GM19455 (cell line): ENCODE results near the gene MAP3K2.

Experiments
- ATAC-seq: cut with Tn5 transposase; IDR thresholded peaks from one replicate; pipeline ENCODE4 v1.9.1; 2021; ENCODE audit not compliant: unreplicated experiment

MAP3K2 gene

DNA sequence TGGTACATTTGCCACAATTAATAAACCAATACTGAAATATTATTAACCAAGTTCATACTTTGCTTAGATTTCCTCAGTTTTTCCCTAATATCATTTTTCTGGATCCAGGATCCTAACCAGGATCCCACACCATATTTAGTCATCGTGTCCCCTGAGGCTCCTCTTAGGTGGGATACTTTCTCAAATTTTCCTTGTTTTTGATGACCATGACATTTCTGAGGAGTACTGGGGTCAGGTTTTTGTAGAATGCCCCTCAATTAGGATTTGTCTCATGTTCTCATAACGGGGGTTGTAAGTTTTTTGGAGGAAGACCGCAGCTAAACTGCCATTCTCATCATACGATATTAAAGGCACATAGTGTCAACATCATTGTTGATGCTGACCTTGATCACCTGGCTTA lies 78.3 kb downstream of the MAP3K2 start:
- no peak for ATAC-seq

GRCh38 chr2:127308586-127309138 lies 79.1 kb downstream of the MAP3K2 start:
- ATAC-seq = no peak

GRCh38 chr2:127305990-127306585 lies 81.7 kb downstream of the MAP3K2 start:
- no peak for ATAC-seq

- no peak for ATAC-seq
Observed at GRCh38 chr2:127302168-127302567, 85.6 kb downstream of the MAP3K2 start.

DNA sequence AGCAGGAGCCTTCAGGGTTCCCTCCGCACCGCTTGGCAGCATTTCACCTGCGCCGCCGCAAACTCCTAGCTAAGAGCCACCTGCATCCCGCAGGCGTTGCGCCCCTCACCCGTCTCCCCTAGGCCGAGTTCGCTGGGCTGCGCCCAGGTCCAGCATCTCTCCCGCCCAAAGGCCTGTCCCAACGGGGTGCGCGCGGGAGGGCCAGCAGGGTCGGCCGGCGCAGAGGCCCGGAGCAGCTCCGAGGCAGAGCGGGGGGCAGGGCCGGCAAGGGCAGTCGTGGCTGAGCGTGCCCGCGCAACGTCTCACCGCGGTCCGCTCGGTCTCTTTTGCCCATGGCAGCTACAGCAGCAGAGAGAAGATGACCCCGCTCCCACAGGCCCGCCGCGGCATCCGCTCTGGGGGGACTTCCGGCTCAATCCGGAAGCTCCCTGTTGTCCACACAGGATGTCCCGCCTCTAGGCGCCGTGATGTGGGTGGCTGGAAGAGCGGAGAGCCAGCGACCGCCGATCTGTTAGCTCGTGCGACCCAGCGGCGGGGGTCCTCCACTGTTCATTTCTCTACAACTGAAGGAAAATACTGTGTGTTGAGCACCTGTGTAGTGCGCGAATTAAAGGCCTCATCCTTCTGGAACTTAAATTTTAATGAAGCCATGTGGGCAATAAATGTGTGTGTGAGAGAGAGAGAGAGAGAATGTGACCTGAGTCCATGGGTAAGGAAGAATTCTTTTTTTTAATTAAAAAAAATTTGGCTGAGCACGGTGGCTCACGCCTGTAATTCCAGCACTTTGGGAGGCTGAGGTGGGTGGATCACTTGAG lies 93.8 kb downstream of the MAP3K2 start, which contains the start of gene ERCC3:
TSS of gene ERCC3 (minus strand) at position 397 of the 815 bp plus-strand sequence. CDS start at position 334, 63 bp downstream.
- peak; percentile 98 for ATAC-seq

DNA sequence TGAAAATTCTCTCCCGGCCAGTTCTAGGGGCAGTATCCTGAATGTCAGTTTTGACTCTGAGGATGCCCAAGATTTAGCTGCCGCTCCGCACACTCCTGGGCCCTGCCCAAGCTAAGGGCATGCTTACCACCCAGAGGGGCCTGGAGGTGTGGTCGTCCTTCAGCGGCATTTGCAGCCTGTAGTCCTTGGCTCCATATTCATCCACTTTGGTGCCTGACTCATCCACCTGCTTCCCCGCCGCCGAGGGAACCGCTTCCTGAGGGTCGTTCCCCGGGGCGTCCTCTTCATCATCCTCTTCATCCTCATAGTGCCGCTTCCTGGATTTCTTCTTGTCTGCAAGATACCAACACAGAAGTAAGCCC lies 94.4 kb downstream of the MAP3K2 start:
- no peak for ATAC-seq

DNA sequence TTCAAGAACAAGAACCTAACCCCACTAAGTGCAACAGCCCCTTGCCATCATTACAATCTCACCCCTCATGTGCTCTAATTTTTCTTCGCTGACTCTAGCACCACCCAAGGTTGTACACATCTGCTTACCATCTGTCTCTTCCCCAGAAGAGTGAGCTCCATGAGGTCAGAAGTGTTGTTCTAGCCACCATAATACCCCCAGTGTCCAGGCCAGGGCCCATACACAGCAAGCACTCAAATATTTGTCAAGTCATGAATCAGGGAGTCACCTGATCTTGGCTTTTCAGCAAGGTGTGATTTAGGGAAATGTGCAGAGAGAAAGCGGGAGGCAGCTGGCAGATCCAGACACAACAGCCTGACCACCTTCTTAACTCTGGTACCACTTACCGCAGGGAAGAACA lies 99.5 kb downstream of the MAP3K2 start:
- ATAC-seq = no peak

- no peak for ATAC-seq
Observed at GRCh38 chr2:127283275-127283674, 104.5 kb downstream of the MAP3K2 start.

DNA sequence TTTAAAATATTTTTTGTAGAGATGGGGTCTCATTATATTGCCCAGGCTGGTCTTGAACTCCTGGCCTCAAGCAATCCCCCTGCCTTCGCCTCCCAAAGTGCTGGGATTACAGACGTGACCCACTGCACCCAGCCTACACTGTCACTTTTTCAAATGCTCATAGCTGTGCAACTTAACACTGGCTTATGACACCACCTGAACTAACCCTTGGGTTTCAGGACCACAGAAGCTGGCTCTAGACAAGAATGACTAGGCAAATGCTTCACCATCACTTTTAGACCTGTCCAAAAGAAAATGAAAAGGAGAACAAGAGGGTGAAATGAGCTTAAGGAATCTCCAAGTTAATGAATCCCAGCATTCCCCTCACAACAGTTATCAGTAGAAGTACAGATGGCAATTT lies 107.1 kb downstream of the MAP3K2 start:
- no peak for ATAC-seq

GRCh38 chr2:127279781-127280180 lies 108.0 kb downstream of the MAP3K2 start:
- ATAC-seq = no peak

GRCh38 chr2:127278959-127279358 lies 108.8 kb downstream of the MAP3K2 start:
- no peak for ATAC-seq

- ATAC-seq = no peak
Observed at GRCh38 chr2:127277028-127277427, 110.7 kb downstream of the MAP3K2 start.

DNA sequence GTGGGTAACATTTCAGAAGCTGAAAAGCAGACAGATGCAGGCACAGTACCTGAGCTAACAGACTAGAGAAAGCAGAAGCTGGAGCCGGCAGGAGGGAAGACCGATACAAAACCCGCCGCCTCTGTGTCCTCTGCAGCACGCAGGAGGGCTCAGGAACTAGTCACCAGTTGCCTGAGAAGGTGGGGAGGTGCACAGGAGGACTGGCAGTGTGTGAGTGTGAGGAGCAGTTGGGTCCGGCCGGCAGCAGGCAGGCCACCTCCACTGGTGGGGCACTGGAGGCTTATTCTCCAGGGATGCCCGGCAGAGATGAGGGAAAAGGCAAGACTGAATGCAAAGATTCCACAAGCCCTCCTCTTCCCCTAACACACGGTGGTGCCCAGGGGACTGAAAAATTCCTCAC lies 112.0 kb downstream of the MAP3K2 start:
- no peak for ATAC-seq

- no peak for ATAC-seq
Observed at GRCh38 chr2:127275356-127275755, 112.4 kb downstream of the MAP3K2 start.

DNA sequence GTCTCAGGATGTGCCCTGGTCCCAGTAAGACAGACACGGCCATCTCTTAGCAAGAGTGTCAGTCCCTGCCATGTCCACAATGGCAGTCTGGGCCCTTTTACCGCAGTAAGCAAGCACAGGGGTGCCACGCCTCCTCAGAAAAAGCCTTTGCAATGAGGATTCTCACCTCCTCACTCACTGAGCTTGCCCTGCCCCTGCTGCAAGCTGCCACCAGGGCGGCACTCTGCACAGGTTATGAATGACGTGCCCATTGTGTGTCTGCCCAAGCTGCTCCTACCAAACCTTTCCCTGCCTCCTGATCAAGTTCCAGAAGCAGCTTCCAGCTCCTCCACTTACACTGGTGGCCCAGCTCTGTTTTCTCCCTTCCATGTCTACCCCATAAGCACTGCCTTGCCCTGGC lies 117.1 kb downstream of the MAP3K2 start:
- ATAC-seq = no peak

GRCh38 chr2:127261804-127262406 lies 125.9 kb downstream of the MAP3K2 start:
- ATAC-seq = no peak

GRCh38 chr2:127259355-127259754 lies 128.4 kb downstream of the MAP3K2 start:
- ATAC-seq = no peak

GRCh38 chr2:127256866-127257265 lies 130.9 kb downstream of the MAP3K2 start:
- ATAC-seq = no peak

DNA sequence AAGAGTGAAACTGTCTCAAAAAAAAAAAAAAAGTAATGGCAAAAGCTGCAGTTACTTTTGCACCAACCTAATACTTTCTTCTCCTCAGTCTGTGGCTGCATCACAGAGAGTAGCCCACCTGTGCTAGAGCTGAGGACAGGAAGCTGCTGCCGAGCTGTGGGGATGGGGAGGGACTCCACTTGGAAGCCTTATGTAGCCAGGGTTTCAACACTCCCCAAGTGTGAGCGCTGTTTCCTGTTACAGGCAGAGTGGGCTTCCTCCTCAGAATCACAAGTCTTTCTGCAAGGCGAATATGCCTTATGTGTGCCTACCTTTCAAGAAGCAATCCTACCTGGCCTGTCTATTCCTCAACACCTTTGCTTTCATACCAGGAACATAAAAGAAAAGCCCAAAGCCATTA lies 131.4 kb downstream of the MAP3K2 start:
- ATAC-seq = no peak

- no peak for ATAC-seq
Observed at GRCh38 chr2:127255721-127256120, 132.1 kb downstream of the MAP3K2 start.

- no peak for ATAC-seq
Observed at GRCh38 chr2:127255146-127255545, 132.6 kb downstream of the MAP3K2 start.
